Esophagus muscularis mucosa (tissue), 4 donors: Measurements from ENCODE around the gene PIP4K2A. TPM values are rescaled to one million over a fixed set of nuclear protein-coding genes. Genes with fewer than 3 reads are reported as not detected.
"Not testable (repeated sequence)": the region's sequence is repeated elsewhere in the genome, so short reads cannot be mapped to it uniquely, and the experiment has no call there.

Experiments
- DNase-seq: peaks from one replicate; pipeline ENCODE4 v3.0.0-alpha.2; 2017; ENCODE audit errors: extremely low spot score
- H3K27ac ChIP-seq, 4 donors: fragments of 200-600 bp; sonication (generic); replicated peaks in 1 of 4; 1 replicate in 3 of 4; 2 replicates in 1 of 4; pipeline ENCODE4 v1.5.1; 2016 to 2019; ENCODE audit warnings: mild to moderate bottlenecking in 1 of 4
- H3K27me3 ChIP-seq, 4 donors: fragments of 200-600 bp; sonication (generic); one replicate each; pipeline versions ENCODE4 v1.5.1 to v1.6.0; 2016 to 2019
- H3K36me3 ChIP-seq, 4 donors: fragments of 200-600 bp; sonication (generic); one replicate each; pipeline ENCODE4 v1.5.1; 2016 to 2019
- H3K4me1 ChIP-seq, 4 donors: fragments of 200-600 bp; sonication (generic); one replicate each; pipeline ENCODE4 v1.5.1; 2016 to 2019
- H3K4me3 ChIP-seq, 4 donors: fragments of 200-600 bp; sonication (generic); 1 replicate in 2 of 4; 2 replicates in 2 of 4; pipeline ENCODE4 v1.5.1; 2016 to 2019; ENCODE audit warnings: mild to moderate bottlenecking in 4 of 4, moderate library complexity in 1 of 4
- H3K9me3 ChIP-seq, 4 donors: fragments of 200-600 bp; sonication (generic); 1 replicate in 3 of 4; 2 replicates in 1 of 4; pipeline ENCODE4 v1.5.1; 2016 to 2019
- EP300 ChIP-seq: sonication (generic); formaldehyde crosslinking; IDR thresholded peaks from one replicate; pipeline ENCODE4 v1.6.1; 2017; ENCODE audit warnings: antibody characterized with exemption
- POLR2A ChIP-seq: fragments of 450-650 bp; IDR thresholded peaks from one replicate; pipeline ENCODE4 v1.6.1; 2017; ENCODE audit warnings: antibody characterized with exemption, moderate library complexity, mild to moderate bottlenecking, low read depth
- POLR2AphosphoS5 ChIP-seq, 2 donors: sonication (generic); formaldehyde crosslinking; IDR thresholded peaks; one replicate each; pipeline ENCODE4 v1.6.1; 2017; ENCODE audit warnings: antibody characterized with exemption in 2 of 2
- WGBS: methylation state at CpG from one replicate; pipeline ENCODE4 v1.1.5; 2018; 5-methylcytosine and 5-hydroxymethylcytosine counted together
- intact Hi-C: fragments of 100-400 bp; cut with DNase I; formaldehyde crosslinking; loops from one replicate; pipeline ENCODE4 v1.15.1; 2023
- total RNA-seq, 4 donors: library from RNA; depleted of rRNA; stranded (reverse); fragments of >200 nt; gene quantifications; one replicate each; pipeline versions ENCODE4 v1.1.0 to v1.2.1, GENCODE V29; 2016
- TF ChIP-seq, protein P1 (sequence below), 3 experiments: fragments of 200-600 bp in 2 of 3; fragments of 450-650 bp in 1 of 3; sonication (generic) in 2 of 3; IDR thresholded peaks; one replicate each; pipeline ENCODE4 v1.5.1; 2017 to 2019; ENCODE audit warnings: antibody characterized with exemption in 3 of 3, mild to moderate bottlenecking in 2 of 3, moderate library complexity in 1 of 3

Gene PIP4K2A
- total RNA-seq, 4 donors from 2014 or later, result 26.2 to 34.3 (median 32.5) TPM

DNA sequence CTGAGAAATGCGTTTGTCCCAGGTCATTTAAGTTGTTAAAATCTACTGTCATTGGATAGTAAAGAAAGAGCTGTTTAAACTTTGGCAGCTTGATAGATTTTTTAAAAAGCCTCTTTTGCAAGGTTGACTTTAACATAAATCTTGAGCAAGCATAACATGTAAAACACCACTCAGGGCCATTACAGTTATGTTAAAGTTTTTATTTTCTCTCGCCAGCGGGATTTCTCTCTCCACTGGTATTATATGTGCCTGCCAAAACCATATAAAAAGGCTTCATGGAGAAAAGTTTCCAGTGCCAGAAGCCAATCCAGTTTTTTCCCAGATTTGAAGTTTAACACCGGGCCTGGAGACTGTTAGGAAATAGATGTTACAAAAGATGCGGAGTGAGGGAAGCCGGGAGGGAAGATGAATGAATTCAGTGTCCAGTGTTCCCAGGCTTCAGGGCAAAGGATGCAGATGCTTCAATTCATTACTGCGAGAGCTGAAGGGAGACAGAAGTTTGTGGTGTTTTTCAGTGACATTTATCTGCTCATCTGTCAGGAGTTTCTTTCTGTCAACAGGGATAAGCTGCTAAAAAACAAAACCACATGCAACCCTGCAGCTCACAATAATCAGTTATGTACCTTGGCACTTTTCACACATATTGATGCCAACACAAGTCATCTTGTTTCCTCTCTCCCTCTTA lies 213.6 kb downstream of the PIP4K2A start:
- Histone ChIP-seq H3K27ac (no peak overlapping the region), H3K4me1 (peaks cover 3 to 13% (median 9%) of the 10 kb centered on the region in 4 donors), H3K9me3 (no peaks in the 10 kb centered on the region), H3K4me3 (no peak overlapping the region), H3K27me3 (no peaks in the 10 kb centered on the region), H3K36me3 (no peaks in the 10 kb centered on the region)
- WGBS, result 39% methylated on average over 7 of the region's 7 CpGs
- TF ChIP-seq POLR2A (no peak), EP300 (no peak), POLR2AphosphoS5 (IDR thresholded peaks at IDR 0.05) (peak in 1 of 2 donors; percentile 14)
- TF ChIP-seq, protein P1, sequence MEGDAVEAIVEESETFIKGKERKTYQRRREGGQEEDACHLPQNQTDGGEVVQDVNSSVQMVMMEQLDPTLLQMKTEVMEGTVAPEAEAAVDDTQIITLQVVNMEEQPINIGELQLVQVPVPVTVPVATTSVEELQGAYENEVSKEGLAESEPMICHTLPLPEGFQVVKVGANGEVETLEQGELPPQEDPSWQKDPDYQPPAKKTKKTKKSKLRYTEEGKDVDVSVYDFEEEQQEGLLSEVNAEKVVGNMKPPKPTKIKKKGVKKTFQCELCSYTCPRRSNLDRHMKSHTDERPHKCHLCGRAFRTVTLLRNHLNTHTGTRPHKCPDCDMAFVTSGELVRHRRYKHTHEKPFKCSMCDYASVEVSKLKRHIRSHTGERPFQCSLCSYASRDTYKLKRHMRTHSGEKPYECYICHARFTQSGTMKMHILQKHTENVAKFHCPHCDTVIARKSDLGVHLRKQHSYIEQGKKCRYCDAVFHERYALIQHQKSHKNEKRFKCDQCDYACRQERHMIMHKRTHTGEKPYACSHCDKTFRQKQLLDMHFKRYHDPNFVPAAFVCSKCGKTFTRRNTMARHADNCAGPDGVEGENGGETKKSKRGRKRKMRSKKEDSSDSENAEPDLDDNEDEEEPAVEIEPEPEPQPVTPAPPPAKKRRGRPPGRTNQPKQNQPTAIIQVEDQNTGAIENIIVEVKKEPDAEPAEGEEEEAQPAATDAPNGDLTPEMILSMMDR (IDR thresholded peaks at IDR 0.05), result no peak
- intact Hi-C loops, result no loop called here
- DNase-seq, result peak; percentile 90

DNA sequence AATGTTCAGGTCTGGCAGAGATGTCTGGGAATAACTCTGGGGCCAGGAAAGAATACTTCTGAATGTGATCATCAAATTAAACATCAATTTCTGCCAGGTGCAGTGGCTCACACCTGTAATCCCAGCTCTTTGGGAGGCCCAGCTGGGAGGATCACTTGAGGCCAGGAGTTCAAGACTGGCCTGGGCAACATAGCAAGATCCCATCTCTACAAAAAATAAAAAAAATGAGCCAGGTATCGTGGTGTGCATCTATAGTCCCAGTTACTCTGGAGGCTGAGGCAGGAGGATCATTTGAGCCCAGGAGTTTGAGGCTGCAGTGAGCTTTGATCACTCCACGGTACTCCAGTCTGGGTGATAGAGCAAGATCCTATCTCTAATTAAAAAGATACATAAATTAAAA lies 214.4 kb downstream of the PIP4K2A start:
- H3K27ac ChIP-seq, intact Hi-C loops, H3K36me3 ChIP-seq, H3K9me3 ChIP-seq, H3K27me3 ChIP-seq, H3K4me3 ChIP-seq: not testable (repeated sequence)
- WGBS, result 93% methylated on average over 2 of the region's 2 CpGs
- peak; percentile 24 for DNase-seq
- H3K4me1 ChIP-seq, result peaks cover 3 to 13% (median 9%) of the 10 kb centered on the region in 4 donors

DNA sequence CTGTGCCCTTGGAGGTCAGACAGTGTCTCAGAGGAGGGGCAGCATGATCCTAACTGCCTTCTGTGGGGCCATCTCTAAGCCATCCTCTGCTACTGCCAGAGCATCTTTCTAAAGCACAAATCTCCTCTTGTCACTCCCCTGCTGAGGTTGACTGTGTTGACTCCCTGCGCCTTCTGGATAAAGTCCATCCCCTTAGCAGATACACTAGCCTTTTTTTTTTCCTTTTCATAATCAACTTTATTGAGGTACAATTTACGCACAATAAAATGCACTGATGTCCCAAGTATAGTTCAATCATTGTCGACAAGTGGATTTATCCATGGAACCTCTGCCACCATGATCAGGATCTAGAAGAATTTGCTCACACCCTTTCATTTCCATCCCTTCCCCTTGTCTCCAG lies 219.0 kb downstream of the PIP4K2A start:
- no peak for TF ChIP-seq POLR2A
- TF ChIP-seq EP300, result no peak
- TF ChIP-seq, protein P1 (IDR thresholded peaks at IDR 0.05), result no peak
- no peak for TF ChIP-seq POLR2AphosphoS5 (IDR thresholded peaks at IDR 0.05)
- intact Hi-C loops, result no loop called here
- H3K36me3 ChIP-seq, result no peaks in the 10 kb centered on the region
- H3K27me3 ChIP-seq, result no peaks in the 10 kb centered on the region
- peaks cover 0 to 1% (median under 1%) of the 10 kb centered on the region in 4 donors for H3K4me1 ChIP-seq
- 96% methylated on average over 3 of the region's 3 CpGs for WGBS
- H3K9me3 ChIP-seq, result no peaks in the 10 kb centered on the region
- H3K4me3 ChIP-seq, result no peak overlapping the region
- no peak for DNase-seq
- no peak overlapping the region for H3K27ac ChIP-seq

DNA sequence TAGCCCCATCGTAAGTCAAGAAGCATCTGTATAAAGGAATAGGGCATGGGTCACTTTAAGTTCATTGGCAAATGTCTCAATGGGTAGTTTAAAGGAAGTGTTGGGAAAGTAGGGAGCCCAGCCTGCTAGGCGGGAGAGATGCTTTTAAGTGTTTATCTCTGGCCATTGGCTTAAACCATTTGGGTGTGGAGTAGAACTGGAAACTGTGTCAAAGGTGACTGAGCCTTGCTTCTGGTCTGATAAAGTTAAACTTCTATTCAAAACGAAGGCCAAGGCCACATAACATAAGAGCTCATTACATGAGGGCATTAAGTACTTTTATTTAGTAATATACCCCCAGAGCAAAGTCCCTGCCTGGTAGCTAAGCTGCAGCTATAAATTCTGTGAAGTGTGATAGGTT lies 220.4 kb downstream of the PIP4K2A start:
- 72% methylated on average over 3 of the region's 3 CpGs for WGBS
- no peaks in the 10 kb centered on the region for H3K27me3 ChIP-seq
- no peaks in the 10 kb centered on the region for H3K9me3 ChIP-seq
- H3K4me1 ChIP-seq, result no peaks in the 10 kb centered on the region
- peak; percentile 39 for DNase-seq
- intact Hi-C loops, result no loop called here
- H3K27ac ChIP-seq, result no peak overlapping the region
- H3K36me3 ChIP-seq, result no peaks in the 10 kb centered on the region
- H3K4me3 ChIP-seq, result no peak overlapping the region
- TF ChIP-seq POLR2AphosphoS5 (IDR thresholded peaks at IDR 0.05) (no peak), POLR2A (no peak), EP300 (no peak)
- TF ChIP-seq, protein P1 (IDR thresholded peaks at IDR 0.05), result no peak

DNA sequence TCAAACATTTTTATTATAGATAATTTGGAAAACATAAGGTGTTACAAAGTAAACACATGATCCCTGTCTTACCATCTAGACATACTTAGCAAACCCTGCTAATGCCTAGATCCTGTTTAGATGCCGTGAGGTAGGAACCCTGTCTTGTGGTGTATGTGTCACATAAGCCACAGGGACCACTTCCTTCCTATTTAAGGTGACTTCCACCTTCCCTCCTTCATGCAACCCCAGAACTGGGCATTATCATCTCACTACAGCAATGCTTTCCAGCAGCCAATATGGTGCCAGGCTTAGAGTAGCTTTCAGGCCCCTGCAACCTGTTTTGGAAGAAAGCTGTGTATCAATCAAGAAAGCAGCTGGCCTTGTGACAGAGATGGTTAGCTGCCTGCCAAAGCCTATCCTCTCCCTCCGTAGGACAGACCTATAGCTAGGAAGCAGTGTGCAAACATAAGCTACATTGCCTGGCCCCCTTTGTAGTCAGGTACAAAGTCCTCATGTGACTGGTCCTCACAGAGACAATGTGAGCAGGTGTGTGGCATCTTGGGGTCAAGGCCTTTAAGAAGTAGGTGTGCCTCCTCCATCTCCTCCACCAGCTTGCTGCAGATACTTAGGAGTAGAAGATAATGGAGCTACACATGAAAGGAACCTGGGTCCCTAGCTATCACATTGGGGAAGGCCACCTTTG lies 222.3 kb downstream of the PIP4K2A start:
- TF ChIP-seq EP300 (no peak), POLR2A (no peak), POLR2AphosphoS5 (IDR thresholded peaks at IDR 0.05) (no peak)
- TF ChIP-seq, protein P1 (IDR thresholded peaks at IDR 0.05), result no peak
- peak; percentile 64 for DNase-seq
- H3K4me3 ChIP-seq, result no peak overlapping the region
- H3K4me1 ChIP-seq, result no peaks in the 10 kb centered on the region
- no peaks in the 10 kb centered on the region for H3K36me3 ChIP-seq
- no peaks in the 10 kb centered on the region for H3K27me3 ChIP-seq
- H3K9me3 ChIP-seq, result no peaks in the 10 kb centered on the region
- H3K27ac ChIP-seq, result no peak overlapping the region
- WGBS, result 58% methylated on average over 2 of the region's 2 CpGs
- intact Hi-C loops, result no loop called here
